Suppressor macrophage (primary cell): Measurements from ENCODE around the gene EPGN.

Source experiments
- DNase-seq, 4 experiments: peaks; one replicate each; pipeline ENCODE4 v3.0.0-alpha.2; 2020 to 2022

The EPGN gene

GRCh38 chr4:74311696-74312313 lies 3.5 kb downstream of the EPGN start:
- DNase-seq = peak; percentile 74 to 83 (median 77)

GRCh38 chr4:74314329-74314728 lies 6.1 kb downstream of the EPGN start:
- no peak for DNase-seq

GRCh38 chr4:74314944-74315343 lies 6.7 kb downstream of the EPGN start:
- DNase-seq = no peak

- no peak for DNase-seq
Observed at GRCh38 chr4:74315376-74315775, 7.1 kb downstream of the EPGN start.

- peak in 3 of 4 experiments; percentile 12 to 45 (median 41) for DNase-seq
Observed at GRCh38 chr4:74316397-74316796, 8.1 kb downstream of the EPGN start.

- DNase-seq = peak in 3 of 4 experiments; percentile 33 to 56 (median 40)
Observed at GRCh38 chr4:74317616-74318246, 9.5 kb downstream of the EPGN start.

- no peak for DNase-seq
Observed at GRCh38 chr4:74318276-74318675, 10.0 kb downstream of the EPGN start.

- DNase-seq = no peak
Observed at GRCh38 chr4:74319470-74319869, 11.2 kb downstream of the EPGN start.

GRCh38 chr4:74320559-74321118 lies 12.4 kb downstream of the EPGN start:
- peak; percentile 55 to 83 (median 72) for DNase-seq

- no peak for DNase-seq
Observed at GRCh38 chr4:74322301-74322700, 14.0 kb downstream of the EPGN start.

- DNase-seq = no peak
Observed at GRCh38 chr4:74323663-74324062, 15.4 kb downstream of the EPGN start.

- DNase-seq = no peak
Observed at GRCh38 chr4:74324262-74324661, 16.0 kb downstream of the EPGN start.

GRCh38 chr4:74325886-74326285 lies 17.6 kb downstream of the EPGN start:
- no peak for DNase-seq

- peak; percentile 7 to 65 (median 38) for DNase-seq
Observed at GRCh38 chr4:74327762-74328161, 19.5 kb downstream of the EPGN start.

- no peak for DNase-seq
Observed at GRCh38 chr4:74328501-74328900, 20.2 kb downstream of the EPGN start.

- DNase-seq = no peak
Observed at GRCh38 chr4:74329307-74329706, 21.0 kb downstream of the EPGN start.

GRCh38 chr4:74330295-74330750 lies 22.1 kb downstream of the EPGN start:
- peak in 3 of 4 experiments; percentile 6 to 29 (median 22) for DNase-seq

GRCh38 chr4:74331252-74331651 lies 23.0 kb downstream of the EPGN start:
- no peak for DNase-seq

GRCh38 chr4:74331944-74332343 lies 23.7 kb downstream of the EPGN start:
- DNase-seq = no peak

- no peak for DNase-seq
Observed at GRCh38 chr4:74334636-74335035, 26.4 kb downstream of the EPGN start.

- DNase-seq = peak; percentile 23 to 74 (median 52)
Observed at GRCh38 chr4:74335341-74336021, 27.2 kb downstream of the EPGN start.

- peak; percentile 54 to 89 (median 80) for DNase-seq
Observed at GRCh38 chr4:74338792-74339333, 30.6 kb downstream of the EPGN start.

GRCh38 chr4:74339501-74339900 lies 31.2 kb downstream of the EPGN start:
- DNase-seq = no peak
